ENCODE data around the gene ASB2.

The ASB2 gene

DNA sequence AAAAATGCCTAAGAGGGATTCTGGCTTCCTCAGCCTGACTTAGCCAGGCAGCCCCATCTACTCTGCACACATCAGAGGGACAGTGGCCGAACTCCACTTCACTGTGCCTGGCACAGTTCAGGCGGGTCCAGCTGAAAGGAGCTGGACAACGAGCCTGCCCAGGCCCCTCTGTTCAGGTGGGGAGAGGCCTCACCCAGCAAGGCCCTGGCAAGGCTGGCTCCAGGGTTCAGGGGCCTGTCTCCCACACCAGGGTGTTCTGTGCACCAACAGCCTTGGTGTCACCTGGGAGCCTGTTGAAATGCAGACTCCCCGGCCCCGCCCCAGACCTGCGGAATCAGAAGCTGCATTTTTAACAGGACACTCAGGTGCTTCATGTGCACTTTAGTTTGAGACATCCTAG, 39.4 kb downstream of the ASB2 start:
- TF ChIP-seq, protein P1, sequence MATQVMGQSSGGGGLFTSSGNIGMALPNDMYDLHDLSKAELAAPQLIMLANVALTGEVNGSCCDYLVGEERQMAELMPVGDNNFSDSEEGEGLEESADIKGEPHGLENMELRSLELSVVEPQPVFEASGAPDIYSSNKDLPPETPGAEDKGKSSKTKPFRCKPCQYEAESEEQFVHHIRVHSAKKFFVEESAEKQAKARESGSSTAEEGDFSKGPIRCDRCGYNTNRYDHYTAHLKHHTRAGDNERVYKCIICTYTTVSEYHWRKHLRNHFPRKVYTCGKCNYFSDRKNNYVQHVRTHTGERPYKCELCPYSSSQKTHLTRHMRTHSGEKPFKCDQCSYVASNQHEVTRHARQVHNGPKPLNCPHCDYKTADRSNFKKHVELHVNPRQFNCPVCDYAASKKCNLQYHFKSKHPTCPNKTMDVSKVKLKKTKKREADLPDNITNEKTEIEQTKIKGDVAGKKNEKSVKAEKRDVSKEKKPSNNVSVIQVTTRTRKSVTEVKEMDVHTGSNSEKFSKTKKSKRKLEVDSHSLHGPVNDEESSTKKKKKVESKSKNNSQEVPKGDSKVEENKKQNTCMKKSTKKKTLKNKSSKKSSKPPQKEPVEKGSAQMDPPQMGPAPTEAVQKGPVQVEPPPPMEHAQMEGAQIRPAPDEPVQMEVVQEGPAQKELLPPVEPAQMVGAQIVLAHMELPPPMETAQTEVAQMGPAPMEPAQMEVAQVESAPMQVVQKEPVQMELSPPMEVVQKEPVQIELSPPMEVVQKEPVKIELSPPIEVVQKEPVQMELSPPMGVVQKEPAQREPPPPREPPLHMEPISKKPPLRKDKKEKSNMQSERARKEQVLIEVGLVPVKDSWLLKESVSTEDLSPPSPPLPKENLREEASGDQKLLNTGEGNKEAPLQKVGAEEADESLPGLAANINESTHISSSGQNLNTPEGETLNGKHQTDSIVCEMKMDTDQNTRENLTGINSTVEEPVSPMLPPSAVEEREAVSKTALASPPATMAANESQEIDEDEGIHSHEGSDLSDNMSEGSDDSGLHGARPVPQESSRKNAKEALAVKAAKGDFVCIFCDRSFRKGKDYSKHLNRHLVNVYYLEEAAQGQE (IDR thresholded peaks at IDR 0.05; ENCODE audit: insufficient read depth in 1 of 2, low read depth in 2 of 2, low read length in 2 of 2), result no peak
- no peak for TF ChIP-seq FOXP2 (optimal IDR thresholded peaks at IDR 0.05; ENCODE audit: borderline replicate concordance, extremely low read depth, extremely low read length, insufficient read depth)
- no peak for TF ChIP-seq TAF1 (IDR thresholded peaks at IDR 0.05; ENCODE audit: borderline replicate concordance, insufficient read depth, low read length)
- TF ChIP-seq POLR2AphosphoS5 (IDR thresholded peaks at IDR 0.05; ENCODE audit: low read depth, low read length), result no peak
- TF ChIP-seq SIN3A (IDR thresholded peaks at IDR 0.05; ENCODE audit: borderline replicate concordance, insufficient read depth, low read length), result no peak

DNA sequence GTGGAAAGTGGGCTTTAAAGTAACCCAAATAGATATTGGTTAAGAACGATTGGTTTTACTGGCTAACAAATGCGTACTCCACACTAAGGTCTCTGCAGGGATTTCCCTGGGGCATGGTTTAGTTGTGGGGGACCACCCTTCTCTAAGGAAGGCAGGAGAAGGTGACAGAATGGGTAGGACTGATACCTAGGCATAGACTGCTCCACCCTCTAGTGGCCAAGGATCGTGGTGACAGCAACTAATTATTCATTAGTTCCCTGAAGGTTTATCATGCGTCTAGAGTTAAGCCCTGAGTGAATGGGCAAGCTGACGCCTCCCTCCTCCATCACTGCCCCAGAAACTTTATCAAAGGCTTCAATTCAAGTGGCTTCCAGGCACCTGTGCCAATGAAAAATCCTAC, 40.1 kb downstream of the ASB2 start:
- TF ChIP-seq POLR2AphosphoS5 (IDR thresholded peaks at IDR 0.05; ENCODE audit: low read depth, low read length), result no peak
- TF ChIP-seq FOXP2 (optimal IDR thresholded peaks at IDR 0.05; ENCODE audit: borderline replicate concordance, extremely low read depth, extremely low read length, insufficient read depth), result no peak

DNA sequence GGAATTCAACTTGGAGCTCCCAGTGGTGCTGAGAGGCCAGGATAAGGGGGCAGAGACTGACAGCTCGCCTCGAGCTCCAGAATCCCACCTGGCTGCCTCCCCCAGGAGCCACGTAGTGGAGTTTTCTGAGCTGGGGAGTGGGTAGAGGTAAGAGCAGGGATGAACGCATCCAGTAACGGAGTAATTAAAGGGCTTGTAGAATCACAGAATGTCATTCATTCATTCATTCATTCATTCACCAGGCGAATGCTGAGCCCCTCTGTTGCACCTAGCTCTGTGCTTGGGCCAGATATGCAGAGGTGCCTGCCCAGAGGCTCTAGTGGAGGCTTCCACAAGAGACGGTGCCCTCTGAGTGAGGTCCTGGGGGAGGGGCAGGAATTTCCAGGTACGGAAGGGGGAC, 41.2 kb downstream of the ASB2 start:
- TF ChIP-seq POLR2AphosphoS5 (IDR thresholded peaks at IDR 0.05; ENCODE audit: low read depth, low read length) (no peak), SIN3A (IDR thresholded peaks at IDR 0.05; ENCODE audit: borderline replicate concordance, insufficient read depth, low read length) (no peak), TAF1 (IDR thresholded peaks at IDR 0.05; ENCODE audit: borderline replicate concordance, insufficient read depth, low read length) (no peak), FOXP2 (optimal IDR thresholded peaks at IDR 0.05; ENCODE audit: borderline replicate concordance, extremely low read depth, extremely low read length, insufficient read depth) (no peak)
- TF ChIP-seq, protein P1 (IDR thresholded peaks at IDR 0.05; ENCODE audit: insufficient read depth in 1 of 2, low read depth in 2 of 2, low read length in 2 of 2), result no peak

DNA sequence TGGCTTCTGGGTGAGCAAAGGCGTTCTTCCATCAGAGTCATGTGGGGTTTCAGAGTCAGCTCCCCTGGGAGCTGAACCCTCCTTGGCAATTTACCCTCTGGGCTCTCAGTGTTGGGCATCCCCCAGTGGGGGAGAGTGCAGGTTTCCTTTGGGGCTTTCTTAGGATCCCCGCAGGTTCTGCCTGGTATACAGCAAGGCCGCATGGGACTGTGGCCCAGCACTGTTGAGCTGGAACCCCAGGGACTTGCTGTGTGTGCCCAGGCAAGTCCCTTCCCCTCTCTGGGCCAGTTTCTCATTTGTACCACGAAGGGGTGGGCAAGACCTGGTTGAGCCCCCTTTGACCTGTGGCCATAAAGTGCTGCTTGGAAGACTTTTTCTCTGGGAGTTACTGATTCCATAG, 43.7 kb downstream of the ASB2 start:
- TF ChIP-seq FOXP2 (optimal IDR thresholded peaks at IDR 0.05; ENCODE audit: borderline replicate concordance, extremely low read depth, extremely low read length, insufficient read depth), result no peak
- no peak for TF ChIP-seq SIN3A (IDR thresholded peaks at IDR 0.05; ENCODE audit: borderline replicate concordance, insufficient read depth, low read length)
- TF ChIP-seq, protein P1 (IDR thresholded peaks at IDR 0.05; ENCODE audit: insufficient read depth in 1 of 2, low read depth in 2 of 2, low read length in 2 of 2), result no peak
- TF ChIP-seq TAF1 (IDR thresholded peaks at IDR 0.05; ENCODE audit: borderline replicate concordance, insufficient read depth, low read length), result no peak
- TF ChIP-seq POLR2AphosphoS5 (IDR thresholded peaks at IDR 0.05; ENCODE audit: low read depth, low read length), result no peak

DNA sequence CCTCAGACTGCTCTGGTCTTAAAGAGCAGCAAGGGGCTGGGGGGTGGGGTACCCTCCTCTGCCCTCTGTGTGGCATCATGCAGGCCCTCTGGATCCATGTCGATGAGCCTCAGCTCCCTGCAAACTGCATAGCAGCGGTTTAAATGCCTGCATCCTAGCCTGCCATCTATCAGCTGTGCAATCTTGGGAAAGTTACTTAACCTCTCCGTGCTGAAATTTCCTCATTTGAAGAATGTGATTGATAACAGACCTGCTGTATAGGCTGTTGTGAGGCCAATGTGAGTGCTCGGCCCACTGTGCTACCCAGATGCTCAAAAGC, 45.4 kb downstream of the ASB2 start:
- TF ChIP-seq POLR2AphosphoS5 (IDR thresholded peaks at IDR 0.05; ENCODE audit: low read depth, low read length) (no peak), FOXP2 (optimal IDR thresholded peaks at IDR 0.05; ENCODE audit: borderline replicate concordance, extremely low read depth, extremely low read length, insufficient read depth) (no peak)

DNA sequence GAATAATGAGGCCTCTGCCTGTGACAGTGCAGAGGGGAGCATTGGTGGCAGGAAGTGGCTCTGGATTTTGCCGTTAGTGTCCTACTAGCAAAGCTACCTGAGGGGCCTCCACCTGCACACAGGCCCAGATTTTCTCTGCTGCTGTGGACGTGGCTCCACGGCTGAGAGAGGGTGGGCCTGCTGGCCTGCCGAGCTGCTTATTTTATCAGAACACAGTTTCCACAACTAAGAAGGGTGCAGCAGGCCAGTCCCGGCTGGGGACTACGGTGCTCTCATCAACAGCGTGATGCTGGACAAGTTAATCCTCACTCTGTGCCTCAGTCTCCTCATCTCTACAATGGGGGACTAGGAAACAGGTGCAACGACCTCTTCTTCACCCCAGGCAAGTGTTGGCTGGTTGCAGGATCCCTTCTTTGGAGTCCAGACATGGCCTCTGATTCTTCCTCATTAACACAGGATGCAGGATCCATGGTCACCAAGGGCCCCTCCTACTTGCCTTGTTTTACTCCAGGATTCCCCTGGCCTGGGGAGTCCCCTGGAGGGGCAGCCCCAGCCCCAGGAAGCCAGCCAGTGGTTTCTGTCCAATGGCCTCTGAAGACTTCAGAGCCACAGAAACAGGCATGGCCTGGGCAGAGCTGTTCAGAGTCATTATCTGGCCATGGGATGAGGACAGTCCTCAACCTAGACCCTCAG, 45.9 kb downstream of the ASB2 start:
- TF ChIP-seq FOXP2 (optimal IDR thresholded peaks at IDR 0.05; ENCODE audit: borderline replicate concordance, extremely low read depth, extremely low read length, insufficient read depth) (no peak), POLR2AphosphoS5 (IDR thresholded peaks at IDR 0.05; ENCODE audit: low read depth, low read length) (no peak), SIN3A (IDR thresholded peaks at IDR 0.05; ENCODE audit: borderline replicate concordance, insufficient read depth, low read length) (no peak), TAF1 (IDR thresholded peaks at IDR 0.05; ENCODE audit: borderline replicate concordance, insufficient read depth, low read length) (no peak)
- TF ChIP-seq, protein P1 (IDR thresholded peaks at IDR 0.05; ENCODE audit: insufficient read depth in 1 of 2, low read depth in 2 of 2, low read length in 2 of 2), result no peak

Data from PFSK-1 (cell line).